ENCODE data around the gene GNRH2. TPM values are rescaled to one million over a fixed set of nuclear protein-coding genes. Genes with fewer than 3 reads are reported as not detected.

GNRH2 gene
- total and polyA plus RNA-seq, 2 of the 8 experiments (the other 6 are each of a cell fraction or from before 2014, with no cell fraction given), result 0.09 to 0.82 TPM

- DNase-seq (ENCODE audit: low read depth in 1 of 2, low spot score in 2 of 2) (no peak), FAIRE-seq (peak; percentile 87)
- no peak overlapping the region for H2BK120ac ChIP-seq (replicated peaks; ENCODE audit: low read depth, low read length)
- no peak overlapping the region for H3K4ac ChIP-seq (replicated peaks; ENCODE audit: insufficient read length, low read depth, low read length)
- no peak overlapping the region for H4K5ac ChIP-seq (ENCODE audit: insufficient read length, low read depth, low read length)
- H3K27ac ChIP-seq (ENCODE audit: low read depth, low read length), result no peak overlapping the region
- H3K9me3 ChIP-seq (ENCODE audit: insufficient read depth in 2 of 2, low read depth in 1 of 2, low read length in 1 of 2), result no peaks in the 10 kb centered on the region
- no peaks in the 10 kb centered on the region for H3K79me2 ChIP-seq (ENCODE audit: control insufficient read depth in 1 of 2, insufficient read depth in 2 of 2, low read length in 2 of 2)
- WGBS, 2 experiments (ENCODE audit: extremely low coverage in 1 of 2, insufficient coverage in 1 of 2, insufficient read length in 1 of 2, insufficient replicate concordance in 2 of 2, low coverage in 1 of 2, low lambda C conversion rate in 2 of 2, missing lambda C conversion rate in 1 of 2), result 54% methylated on average over 7 of the region's 7 CpGs; no CpG with 5 or more reads in 1 of the 2 experiments
- no peak overlapping the region for H4K8ac ChIP-seq (ENCODE audit: extremely low read depth, insufficient read depth, low read length)
- H4K20me1 ChIP-seq (replicated peaks in 1 of 2; ENCODE audit: control insufficient read depth in 1 of 2, insufficient read depth in 2 of 2, low read length in 2 of 2), result peaks cover 0 to 2% of the 10 kb centered on the region in 2 experiments
- no peak overlapping the region for H3K4me2 ChIP-seq (ENCODE audit: insufficient read depth in 1 of 2, low read depth in 2 of 2, low read length in 2 of 2)
- H2AK5ac ChIP-seq (ENCODE audit: low read depth, low read length), result no peak overlapping the region
- H2BK5ac ChIP-seq (ENCODE audit: low read depth, low read length), result no peak overlapping the region
- ChIA-PET CTCF (ENCODE audit: partially characterized antibody) (interaction anchor here (0.6 to 2.4 kb wide), 34 partner anchors 9 to 507 kb away, joined by 3 to 20 read pairs (median 4); partner anchors contain the start of gene PTPRA), POLR2A (ENCODE audit: partially characterized antibody) (interaction anchor here (0.8 to 1.3 kb wide), 2 partner anchors 28 to 128 kb away, joined by 3 to 4 read pairs; partner anchors contain the start of gene PTPRA)
- 0 out of 7 replicates have a peak overlapping the region, but pooled peaks of 1 of the 4 experiments have one; percentile 40 for H3K9ac ChIP-seq (replicated peaks in 1 of 4; ENCODE audit: extremely low read depth in 1 of 4, low read depth in 3 of 4, low read length in 3 of 4)
- no peak overlapping the region for H4K91ac ChIP-seq (replicated peaks; ENCODE audit: insufficient read length, low read length)
- no peak overlapping the region for H3K56ac ChIP-seq (replicated peaks; ENCODE audit: insufficient read length, low read depth, low read length)
- no peak overlapping the region for H3K23ac ChIP-seq (ENCODE audit: insufficient read length)
- H2BK12ac ChIP-seq (ENCODE audit: low read depth, low read length), result no peak overlapping the region
- H2BK15ac ChIP-seq (ENCODE audit: low read length), result no peak overlapping the region
- H3K18ac ChIP-seq (ENCODE audit: extremely low read depth, low read length), result no peak overlapping the region
- no peak overlapping the region for H2AFZ ChIP-seq (ENCODE audit: low read length)
- H3K36me3 ChIP-seq (ENCODE audit: control insufficient read depth in 2 of 4, insufficient read depth in 4 of 4, low read length in 3 of 4), result peaks cover 0 to 8% (median 2%) of the 10 kb centered on the region in 4 experiments; a peak in 2 of 8 replicates
- no peaks in the 10 kb centered on the region for H3K79me1 ChIP-seq (ENCODE audit: low read depth, low read length)
- no peak overlapping the region for H3K14ac ChIP-seq (ENCODE audit: insufficient read length)
- H3K4me3 ChIP-seq (ENCODE audit: extremely low read depth in 1 of 4, insufficient read depth in 2 of 4, low read depth in 3 of 4, low read length in 4 of 4), result no peak overlapping the region
- H3K4me1 ChIP-seq (replicated peaks in 1 of 4; ENCODE audit: control insufficient read depth in 3 of 4, insufficient read depth in 4 of 4, low read length in 3 of 4), result peaks cover 0 to 5% (median 2%) of the 10 kb centered on the region in 4 experiments; a peak in 1 of 7 replicates
- H3K23me2 ChIP-seq (ENCODE audit: low read depth, low read length), result no peaks in the 10 kb centered on the region
- no peak overlapping the region for H2BK20ac ChIP-seq (ENCODE audit: low read length)
- TF ChIP-seq POLR2A (IDR thresholded peaks at IDR 0.05; ENCODE audit: control extremely low read depth in 1 of 2, low read depth in 2 of 2, low read length in 2 of 2) (no peak), CTCF (IDR thresholded peaks at IDR 0.05; ENCODE audit: control extremely low read depth in 1 of 3, insufficient read depth in 1 of 3, low read depth in 1 of 3, low read length in 3 of 3) (peak in 2 of 3 experiments; percentile 45 to 53; a peak in 2 of 4 replicates), USF2 (IDR thresholded peaks at IDR 0.05; ENCODE audit: low read length) (no peak), RAD21 (IDR thresholded peaks at IDR 0.05 in 1 of 2, conservative IDR thresholded peaks at IDR 0.05 in 1 of 2; ENCODE audit: low read depth in 2 of 2, low read length in 2 of 2) (peak; percentile 73 to 79)
- H3K27me3 ChIP-seq (replicated peaks in 1 of 4; ENCODE audit: control insufficient read depth in 3 of 4, extremely low read depth in 1 of 4, insufficient read depth in 3 of 4, low read length in 3 of 4), result no peaks in the 10 kb centered on the region
Measured at GRCh38 chr20:3000852-3001523, 42.4 kb upstream of the GNRH2 start.

Data from H1 (cell line).